GM13977 (cell line): ENCODE data around the gene ITLN1.

ENCODE experiments used
- DNase-seq: peaks from one replicate; pipeline ENCODE4 v3.0.0; 2012; ENCODE audit warnings: low spot score
- CTCF ChIP-seq: IDR thresholded peaks from 2 replicates; pipeline ENCODE4 v1.5.1; 2012; ENCODE audit warnings: mild to moderate bottlenecking, control low read depth; ENCODE audit not compliant: insufficient read depth; ENCODE audit errors: extremely low read depth, missing control alignments
- in situ Hi-C: fragments of 300-500 bp; cut with MboI; formaldehyde crosslinking; loops from one replicate; pipeline ENCODE4 v1.12.0; 2022; ENCODE audit warnings: low sequenced_read_pairs, low pct_unique_long_range_greater_than_20kb, mixed read lengths, inconsistent platforms; ENCODE audit not compliant: unreplicated experiment

ITLN1 gene

GRCh38 chr1:160841079-160841478 lies 43.9 kb downstream of the ITLN1 start:
- DNase-seq, result no peak
- in situ Hi-C loops, result loop anchor here (5.0 to 25.0 kb wide), 2 partner anchors 111 to 429 kb away; partner anchors contain the start of genes ITLN2 and VANGL2
- TF ChIP-seq CTCF, result no peak

GRCh38 chr1:160839746-160840145 lies 45.2 kb downstream of the ITLN1 start:
- in situ Hi-C loops, result loop anchor here (5.0 to 25.0 kb wide), 3 partner anchors 65 to 427 kb away; partner anchors contain the start of genes ITLN2 and VANGL2
- no peak for TF ChIP-seq CTCF
- DNase-seq, result no peak

- no peak for TF ChIP-seq CTCF
- DNase-seq, result no peak
- in situ Hi-C loops, result loop anchor here (10.0 to 25.0 kb wide), 2 partner anchors 64 to 427 kb away; partner anchors contain the start of gene VANGL2
These were observed 46.1 kb downstream of the ITLN1 start for GRCh38 chr1:160838888-160839287.

GRCh38 chr1:160837558-160838205 lies 47.3 kb downstream of the ITLN1 start:
- TF ChIP-seq CTCF, result peak; percentile 54
- DNase-seq, result peak; percentile 62
- in situ Hi-C loops, result loop anchor here (10.0 to 25.0 kb wide), 2 partner anchors 63 to 425 kb away; partner anchors contain the start of gene VANGL2

GRCh38 chr1:160836981-160837557 lies 47.9 kb downstream of the ITLN1 start:
- DNase-seq, result no peak
- in situ Hi-C loops, result loop anchor here (10.0 to 25.0 kb wide), 2 partner anchors 62 to 425 kb away; partner anchors contain the start of gene VANGL2
- no peak for TF ChIP-seq CTCF

- in situ Hi-C loops, result loop anchor here (10.0 to 25.0 kb wide), 2 partner anchors 62 to 424 kb away; partner anchors contain the start of gene VANGL2
- TF ChIP-seq CTCF, result no peak
- DNase-seq, result no peak
These were observed 48.4 kb downstream of the ITLN1 start for GRCh38 chr1:160836561-160836960.
